Ishikawa (cell line): ENCODE data around the gene TUBGCP4.
A peak's percentile ranks its signal among the peaks of the same experiment; 100 is the strongest.

Experiments
- CEBPB ChIP-seq: IDR thresholded peaks from 2 replicates; pipeline ENCODE4 v1.6.1; 2012
- CREB1 ChIP-seq: IDR thresholded peaks from 2 replicates; pipeline ENCODE4 v1.6.1; 2012; ENCODE audit warnings: low read depth
- EGR1 ChIP-seq: IDR thresholded peaks from 2 replicates; pipeline ENCODE4 v1.6.1; 2012
- EP300 ChIP-seq: IDR thresholded peaks from 2 replicates; pipeline ENCODE4 v1.6.1; 2012; ENCODE audit warnings: borderline replicate concordance
- FOXM1 ChIP-seq: IDR thresholded peaks from 2 replicates; pipeline ENCODE4 v1.6.1; 2012; ENCODE audit warnings: low read depth, borderline replicate concordance
- NFIC ChIP-seq: IDR thresholded peaks from 2 replicates; pipeline ENCODE4 v1.6.1; 2012
- RAD21 ChIP-seq: IDR thresholded peaks from 2 replicates; pipeline ENCODE4 v1.6.1; 2012; ENCODE audit warnings: low read depth
- TAF1 ChIP-seq: IDR thresholded peaks from 2 replicates; pipeline ENCODE4 v1.6.1; 2012; ENCODE audit warnings: low read depth, mild to moderate bottlenecking
- TCF12 ChIP-seq: IDR thresholded peaks from 2 replicates; pipeline ENCODE4 v1.6.1; 2012; ENCODE audit warnings: low read depth
- TEAD4 ChIP-seq: IDR thresholded peaks from 2 replicates; pipeline ENCODE4 v1.6.1; 2012
- YY1 ChIP-seq: IDR thresholded peaks from 2 replicates; pipeline ENCODE4 v1.6.1; 2012; ENCODE audit warnings: low read depth
- ZBTB7A ChIP-seq: IDR thresholded peaks from 2 replicates; pipeline ENCODE4 v1.6.1; 2012; ENCODE audit warnings: low read depth
- TF ChIP-seq, protein P1 (sequence below): IDR thresholded peaks from 2 replicates; pipeline ENCODE4 v1.6.1; 2012
- TF ChIP-seq, protein P2 (sequence below): IDR thresholded peaks from 2 replicates; pipeline ENCODE4 v1.6.1; 2012
- TF ChIP-seq, protein P3 (sequence below): IDR thresholded peaks from 2 replicates; pipeline ENCODE4 v1.6.1; 2012; ENCODE audit warnings: low read depth, mild to moderate bottlenecking

The TUBGCP4 gene

DNA sequence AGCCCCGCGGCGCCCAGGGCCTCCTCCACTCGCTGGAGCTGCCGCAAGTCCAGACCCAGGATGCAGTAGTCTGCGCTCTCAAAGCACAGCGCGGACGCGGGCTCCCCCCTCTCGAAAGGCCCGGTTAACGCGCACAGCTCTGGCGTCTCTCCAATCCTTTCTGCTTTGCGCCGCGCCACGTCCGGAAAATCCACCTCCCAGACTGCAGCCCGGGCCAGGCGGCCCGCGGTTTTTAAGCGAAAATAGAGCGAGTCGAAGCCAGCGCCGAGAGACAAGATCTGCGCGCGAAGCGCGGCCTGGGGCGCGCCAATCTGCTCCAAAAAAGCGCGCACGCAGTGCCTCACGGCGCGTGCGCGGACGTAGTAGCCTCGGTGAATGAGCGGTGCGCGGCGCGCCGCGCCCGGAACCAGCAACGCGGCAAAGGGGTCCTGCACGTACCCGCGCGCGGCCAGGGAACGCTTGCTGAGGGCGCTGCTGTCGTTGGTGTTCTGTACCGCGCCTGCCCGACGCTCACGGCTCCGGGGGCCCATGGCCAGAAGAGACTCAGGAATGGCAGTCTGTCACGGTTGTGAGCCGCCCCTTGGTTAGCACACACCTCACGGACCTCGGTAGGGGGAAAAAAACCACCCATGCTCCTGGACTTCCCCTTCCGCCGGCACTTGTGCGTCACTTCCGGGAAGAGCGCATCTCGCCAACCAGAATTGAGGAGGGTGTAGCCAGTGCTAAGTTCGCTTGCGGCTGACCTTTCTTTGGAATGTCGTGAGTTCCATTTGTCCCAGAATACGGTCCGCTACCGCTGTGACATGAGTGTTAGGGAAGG is 40.7 kb upstream of the TUBGCP4 start, which contains the start of gene LCMT2:
Gene LCMT2 (minus strand): TSS at position 614 of the 820 bp plus-strand sequence. CDS start 84 bp downstream, at position 530.
- TF ChIP-seq FOXM1 (no peak), CREB1 (peak; percentile 75), ZBTB7A (0 out of 2 replicates have a peak, but pooled peaks have one; percentile 50), TAF1 (peak; percentile 51), EP300 (no peak), EGR1 (no peak), TEAD4 (peak; percentile 58), YY1 (no peak), TCF12 (peak; percentile 42; the same call in 1 of the 2 replicates)
- TF ChIP-seq, protein P1, sequence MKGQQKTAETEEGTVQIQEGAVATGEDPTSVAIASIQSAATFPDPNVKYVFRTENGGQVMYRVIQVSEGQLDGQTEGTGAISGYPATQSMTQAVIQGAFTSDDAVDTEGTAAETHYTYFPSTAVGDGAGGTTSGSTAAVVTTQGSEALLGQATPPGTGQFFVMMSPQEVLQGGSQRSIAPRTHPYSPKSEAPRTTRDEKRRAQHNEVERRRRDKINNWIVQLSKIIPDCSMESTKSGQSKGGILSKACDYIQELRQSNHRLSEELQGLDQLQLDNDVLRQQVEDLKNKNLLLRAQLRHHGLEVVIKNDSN = no peak
- TF ChIP-seq, protein P2, sequence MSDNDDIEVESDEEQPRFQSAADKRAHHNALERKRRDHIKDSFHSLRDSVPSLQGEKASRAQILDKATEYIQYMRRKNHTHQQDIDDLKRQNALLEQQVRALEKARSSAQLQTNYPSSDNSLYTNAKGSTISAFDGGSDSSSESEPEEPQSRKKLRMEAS = peak; percentile 90

DNA sequence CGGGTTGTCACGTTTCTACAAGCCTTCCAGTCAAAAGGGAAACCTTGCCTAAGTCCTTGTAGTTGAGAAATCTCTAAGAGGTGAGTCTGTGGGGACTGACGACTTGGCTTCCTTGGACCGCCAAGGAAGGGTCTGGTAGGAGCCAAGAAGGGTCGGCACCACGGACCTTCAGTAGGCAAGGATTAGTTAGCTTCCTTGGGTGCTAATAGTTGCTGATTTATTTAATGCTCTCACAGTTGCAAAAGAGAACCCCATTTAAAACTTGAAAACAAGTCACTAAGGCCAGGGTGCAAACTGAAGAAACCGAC is 40.2 kb upstream of the TUBGCP4 start:
- TF ChIP-seq TEAD4 (no peak), ZBTB7A (no peak), CREB1 (no peak), CEBPB (no peak), NFIC (no peak), YY1 (no peak)

DNA sequence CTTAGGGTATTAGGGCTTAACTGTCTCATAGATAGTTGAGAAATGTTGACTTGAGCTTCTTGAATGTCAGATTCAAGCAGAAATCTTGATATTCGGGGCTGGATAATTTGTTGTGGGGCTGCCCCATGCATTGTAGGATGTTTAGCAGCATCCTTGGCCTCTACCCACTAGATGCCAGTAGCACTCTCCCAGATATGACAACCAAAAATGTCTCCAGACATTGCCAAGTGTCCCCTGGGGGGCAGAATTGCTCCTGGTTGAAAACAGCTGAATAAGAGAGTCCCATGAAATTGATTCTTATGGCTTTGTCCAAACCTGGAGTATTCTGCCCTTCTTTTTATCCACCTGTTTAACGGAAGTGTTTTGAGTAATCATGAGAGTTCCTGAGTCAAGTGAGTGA is 24.6 kb upstream of the TUBGCP4 start:
- TF ChIP-seq YY1 (no peak), CEBPB (no peak), TEAD4 (no peak), TAF1 (no peak), TCF12 (no peak), EP300 (no peak), ZBTB7A (no peak), RAD21 (no peak), FOXM1 (no peak), EGR1 (no peak), NFIC (no peak), CREB1 (no peak)
- TF ChIP-seq, protein P2 = no peak
- TF ChIP-seq, protein P3, sequence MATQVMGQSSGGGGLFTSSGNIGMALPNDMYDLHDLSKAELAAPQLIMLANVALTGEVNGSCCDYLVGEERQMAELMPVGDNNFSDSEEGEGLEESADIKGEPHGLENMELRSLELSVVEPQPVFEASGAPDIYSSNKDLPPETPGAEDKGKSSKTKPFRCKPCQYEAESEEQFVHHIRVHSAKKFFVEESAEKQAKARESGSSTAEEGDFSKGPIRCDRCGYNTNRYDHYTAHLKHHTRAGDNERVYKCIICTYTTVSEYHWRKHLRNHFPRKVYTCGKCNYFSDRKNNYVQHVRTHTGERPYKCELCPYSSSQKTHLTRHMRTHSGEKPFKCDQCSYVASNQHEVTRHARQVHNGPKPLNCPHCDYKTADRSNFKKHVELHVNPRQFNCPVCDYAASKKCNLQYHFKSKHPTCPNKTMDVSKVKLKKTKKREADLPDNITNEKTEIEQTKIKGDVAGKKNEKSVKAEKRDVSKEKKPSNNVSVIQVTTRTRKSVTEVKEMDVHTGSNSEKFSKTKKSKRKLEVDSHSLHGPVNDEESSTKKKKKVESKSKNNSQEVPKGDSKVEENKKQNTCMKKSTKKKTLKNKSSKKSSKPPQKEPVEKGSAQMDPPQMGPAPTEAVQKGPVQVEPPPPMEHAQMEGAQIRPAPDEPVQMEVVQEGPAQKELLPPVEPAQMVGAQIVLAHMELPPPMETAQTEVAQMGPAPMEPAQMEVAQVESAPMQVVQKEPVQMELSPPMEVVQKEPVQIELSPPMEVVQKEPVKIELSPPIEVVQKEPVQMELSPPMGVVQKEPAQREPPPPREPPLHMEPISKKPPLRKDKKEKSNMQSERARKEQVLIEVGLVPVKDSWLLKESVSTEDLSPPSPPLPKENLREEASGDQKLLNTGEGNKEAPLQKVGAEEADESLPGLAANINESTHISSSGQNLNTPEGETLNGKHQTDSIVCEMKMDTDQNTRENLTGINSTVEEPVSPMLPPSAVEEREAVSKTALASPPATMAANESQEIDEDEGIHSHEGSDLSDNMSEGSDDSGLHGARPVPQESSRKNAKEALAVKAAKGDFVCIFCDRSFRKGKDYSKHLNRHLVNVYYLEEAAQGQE = no peak
- TF ChIP-seq, protein P1 = no peak

DNA sequence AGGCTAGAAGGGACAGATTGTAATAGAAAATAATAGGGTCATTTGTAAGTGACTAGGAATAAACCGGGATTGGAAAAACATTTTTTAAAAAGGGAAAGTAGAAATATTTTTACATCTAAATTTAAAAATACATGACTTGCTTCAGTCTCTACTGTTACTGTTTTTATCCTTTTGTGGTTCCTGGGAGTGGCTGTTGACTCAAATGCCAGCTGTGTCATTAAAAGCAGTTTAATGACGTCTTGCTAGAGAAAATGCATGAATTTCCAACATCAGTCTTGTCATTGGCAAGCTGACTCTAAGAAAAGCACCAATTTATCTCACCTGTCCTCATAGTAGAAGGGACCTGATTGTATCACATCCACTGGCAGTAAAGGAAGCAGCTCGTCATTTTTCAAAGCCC is 23.8 kb upstream of the TUBGCP4 start:
- TF ChIP-seq, protein P3 = no peak
- TF ChIP-seq, protein P2 = no peak

DNA sequence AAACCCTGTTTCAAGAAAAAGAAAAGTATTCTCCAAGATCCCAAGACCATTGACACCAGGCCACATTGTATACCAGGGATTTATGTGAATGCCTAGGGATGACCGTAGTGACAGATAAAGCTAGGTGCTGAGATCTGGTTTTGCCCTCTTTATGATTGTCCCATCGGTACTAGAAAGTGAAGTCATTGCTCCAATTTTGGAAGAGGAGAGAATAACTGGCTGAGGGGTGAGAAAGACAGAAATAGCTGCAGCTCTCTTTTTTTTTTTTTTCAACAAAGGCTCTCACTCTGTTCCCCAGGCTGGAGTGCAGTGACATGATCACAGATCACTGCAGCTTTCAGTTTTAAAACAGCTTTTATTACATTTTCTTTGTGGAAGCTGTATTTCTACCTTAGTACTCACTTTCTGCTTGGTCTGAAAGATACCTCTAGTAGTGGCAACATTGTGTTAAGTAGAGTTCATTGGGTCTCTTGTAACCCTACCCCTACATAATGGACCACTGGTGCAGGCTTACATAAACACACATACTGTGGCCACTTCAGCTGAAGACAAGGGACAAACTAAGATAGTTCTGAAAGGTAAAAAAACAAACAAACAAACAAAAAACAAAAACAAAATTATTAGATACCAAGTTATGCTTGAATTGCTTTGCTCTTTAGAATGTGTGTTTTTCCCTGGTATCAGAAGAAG is 18.1 kb upstream of the TUBGCP4 start:
- TF ChIP-seq EGR1 = no peak
- TF ChIP-seq, protein P3 = no peak
- no peak for TF ChIP-seq TEAD4
- TF ChIP-seq CREB1 = no peak
- TF ChIP-seq FOXM1 = no peak
- no peak for TF ChIP-seq TCF12
- no peak for TF ChIP-seq ZBTB7A
- TF ChIP-seq CEBPB = no peak
- TF ChIP-seq, protein P2 = no peak
- no peak for TF ChIP-seq RAD21
- no peak for TF ChIP-seq EP300
- TF ChIP-seq NFIC = no peak
- TF ChIP-seq, protein P1 = no peak
- TF ChIP-seq YY1 = no peak
- TF ChIP-seq TAF1 = no peak
